GM19328 (cell line): ENCODE results near the gene SPG7.
"Not testable (repeated sequence)": the region's sequence is repeated elsewhere in the genome, so short reads cannot be mapped to it uniquely, and the experiment has no call there.

Experiments
- ATAC-seq: cut with Tn5 transposase; IDR thresholded peaks from one replicate; pipeline ENCODE4 v1.9.1; 2021; ENCODE audit warnings: mild to moderate bottlenecking, moderate library complexity; ENCODE audit not compliant: unreplicated experiment

Gene SPG7

DNA sequence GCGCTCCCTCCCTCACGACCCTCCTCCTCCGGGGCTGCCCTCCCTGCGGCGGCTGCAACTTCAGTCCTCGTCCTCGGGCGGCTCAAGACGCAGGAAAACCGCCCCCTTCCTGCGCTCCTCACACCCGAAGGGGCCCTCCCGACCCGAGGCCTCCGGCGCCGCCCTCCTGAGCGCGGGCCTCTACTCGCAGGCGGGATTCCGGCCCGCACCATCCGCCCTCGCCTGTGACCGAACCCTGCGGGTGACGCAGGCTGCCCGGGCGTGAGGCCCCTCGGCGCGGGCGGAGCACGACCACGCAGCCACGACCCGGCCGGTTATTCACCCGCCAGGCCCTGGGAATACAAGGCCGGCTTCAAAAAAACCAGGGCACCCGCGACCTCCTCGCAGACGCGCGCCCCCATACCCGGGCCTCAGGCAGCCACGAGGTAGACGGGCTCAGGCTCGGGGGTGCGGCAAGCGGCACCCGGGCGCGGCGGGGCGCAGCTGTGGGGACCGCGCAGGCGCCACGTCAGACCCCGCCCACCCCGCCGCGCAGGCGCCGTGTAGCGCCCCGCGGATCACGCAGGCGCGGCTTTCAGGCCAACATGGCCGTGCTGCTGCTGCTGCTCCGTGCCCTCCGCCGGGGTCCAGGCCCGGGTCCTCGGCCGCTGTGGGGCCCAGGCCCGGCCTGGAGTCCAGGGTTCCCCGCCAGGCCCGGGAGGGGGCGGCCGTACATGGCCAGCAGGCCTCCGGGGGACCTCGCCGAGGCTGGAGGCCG is at the start of gene SPG7:
Gene SPG7, plus strand, starts transcription at position 570 of the 757 bp plus-strand sequence. Its CDS starts 15 bp downstream, at position 585.
- peak; percentile 67 for ATAC-seq

DNA sequence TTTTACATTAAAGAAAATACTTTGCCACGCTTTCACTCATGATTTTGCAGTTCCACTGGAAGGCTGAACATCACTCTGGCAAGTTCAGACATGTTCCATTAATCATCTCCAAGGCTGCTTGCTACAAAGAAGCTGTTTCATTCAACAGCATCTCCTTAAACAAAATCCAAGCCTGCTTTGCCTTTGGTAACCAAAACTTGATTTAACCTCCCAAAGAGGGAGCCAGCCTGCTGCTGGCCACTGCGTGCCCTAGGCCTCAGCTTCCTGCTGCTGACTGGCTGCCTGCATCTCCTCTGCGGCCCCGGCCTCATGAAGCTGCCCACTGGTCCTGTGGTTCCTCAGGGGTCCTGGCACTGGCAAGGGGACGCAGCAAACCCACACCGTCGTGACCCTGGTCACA is 49.7 kb upstream of the SPG7 start:
- no peak for ATAC-seq

DNA sequence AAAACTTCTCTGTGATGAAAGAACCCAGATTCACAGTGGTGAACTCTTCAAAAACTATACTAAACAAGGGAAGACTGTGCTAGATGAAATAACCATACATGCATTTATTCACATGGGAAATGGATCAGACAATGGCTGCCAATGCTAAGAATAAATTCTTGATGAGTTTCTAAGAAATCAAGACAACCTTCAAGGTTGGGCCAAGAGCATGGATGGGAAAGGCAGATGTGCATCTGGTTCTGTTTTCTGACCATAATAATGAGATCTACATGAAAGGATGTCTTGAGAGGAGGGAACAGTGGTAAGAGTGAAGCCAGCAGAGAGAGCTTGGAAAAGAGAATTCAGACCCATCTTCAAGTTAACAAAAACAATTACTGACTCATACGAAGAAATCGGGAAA is 49.2 kb upstream of the SPG7 start:
- no peak for ATAC-seq

DNA sequence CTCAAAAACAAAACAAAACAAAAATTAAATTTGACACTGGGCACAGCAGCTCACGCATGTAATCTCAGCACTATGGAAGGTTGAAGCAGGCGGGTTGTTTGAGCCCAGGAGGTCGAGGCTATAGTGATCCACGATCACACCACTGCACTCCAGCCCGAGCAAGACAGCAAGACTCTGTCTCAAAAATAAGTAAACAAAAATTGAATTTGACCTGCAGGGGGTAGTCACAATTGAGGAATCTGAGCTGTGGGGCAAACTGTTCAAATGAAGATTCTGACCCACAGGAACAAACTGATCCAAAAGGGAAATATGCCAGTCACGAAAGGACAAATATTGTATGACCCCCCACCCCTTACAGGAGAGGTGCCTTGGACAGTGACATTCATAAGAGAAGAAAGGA is 47.6 kb upstream of the SPG7 start:
- no peak for ATAC-seq

DNA sequence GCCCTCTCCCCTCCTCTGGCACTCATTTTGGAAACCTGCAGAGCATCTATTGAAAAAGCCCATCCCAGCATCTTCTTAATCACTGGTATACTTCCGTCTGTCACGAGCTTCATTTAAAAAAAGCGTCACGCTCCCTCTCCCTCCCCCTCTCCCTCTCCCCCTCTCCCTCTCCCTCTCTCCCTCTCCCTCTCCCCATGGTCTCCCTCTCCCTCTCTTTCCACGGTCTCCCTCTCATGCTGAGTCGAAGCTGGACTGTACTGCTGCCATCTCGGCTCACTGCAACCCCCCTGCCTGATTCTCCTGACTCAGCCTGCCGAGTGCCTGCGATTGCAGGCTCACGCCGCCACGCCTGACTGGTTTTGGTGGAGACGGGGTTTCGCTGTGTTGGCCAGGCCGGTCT is 46.3 kb upstream of the SPG7 start:
- ATAC-seq = not testable (repeated sequence)

DNA sequence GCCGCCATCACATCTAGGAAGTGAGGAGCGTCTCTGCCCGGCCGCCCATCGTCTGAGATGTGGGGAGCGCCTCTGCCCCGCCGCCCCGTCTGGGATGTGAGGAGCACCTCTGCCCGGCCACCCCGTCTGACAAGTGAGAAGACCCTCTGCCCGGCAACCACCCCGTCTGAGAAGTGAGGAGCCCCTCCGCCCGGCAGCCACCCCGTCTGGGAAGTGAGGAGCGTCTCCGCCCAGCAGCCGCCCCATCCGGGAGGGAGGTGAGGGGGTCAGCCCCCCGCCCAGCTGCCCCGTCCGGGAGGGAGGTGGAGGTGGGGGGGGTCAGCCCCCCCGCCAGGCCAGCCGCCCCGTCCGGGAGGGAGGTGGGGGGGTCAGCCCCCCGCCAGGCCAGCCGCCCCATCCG is 45.6 kb upstream of the SPG7 start:
- not testable (repeated sequence) for ATAC-seq

DNA sequence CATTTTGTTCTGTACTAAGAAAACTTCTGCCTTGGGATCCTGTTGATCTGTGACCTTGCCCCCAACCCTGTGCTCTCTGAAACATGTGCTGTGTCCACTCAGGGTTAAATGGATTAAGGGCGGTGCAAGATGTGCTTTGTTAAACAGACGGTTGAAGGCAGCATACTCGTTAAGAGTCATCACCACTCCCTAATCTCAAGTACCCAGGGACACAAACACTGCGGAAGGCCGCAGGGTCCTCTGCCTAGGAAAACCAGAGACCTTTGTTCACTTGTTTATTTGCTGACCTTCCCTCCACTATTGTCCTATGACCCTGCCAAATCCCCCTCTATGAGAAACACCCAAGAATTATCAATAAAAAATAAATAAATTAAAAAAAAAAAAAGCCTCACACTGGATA is 44.9 kb upstream of the SPG7 start:
- not testable (repeated sequence) for ATAC-seq

DNA sequence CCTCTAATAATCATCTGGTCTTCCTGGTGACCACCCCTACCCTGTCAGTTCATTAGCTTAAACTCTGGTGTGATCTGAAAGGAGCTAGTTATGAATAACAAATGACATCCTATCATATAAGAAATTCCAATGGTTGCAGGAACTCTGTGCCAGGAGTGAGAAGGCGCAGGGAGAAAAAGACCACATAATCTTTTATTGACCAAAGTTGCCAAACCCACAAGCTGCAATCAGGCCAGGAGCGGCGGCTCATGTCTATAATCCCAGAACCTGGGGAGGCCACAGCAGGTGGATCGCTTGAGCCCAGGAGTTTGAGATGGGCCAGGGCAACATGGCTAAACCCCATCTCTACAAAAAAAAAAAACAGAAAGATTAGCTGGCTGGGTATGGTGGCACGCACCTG is 41.3 kb upstream of the SPG7 start:
- ATAC-seq = no peak

DNA sequence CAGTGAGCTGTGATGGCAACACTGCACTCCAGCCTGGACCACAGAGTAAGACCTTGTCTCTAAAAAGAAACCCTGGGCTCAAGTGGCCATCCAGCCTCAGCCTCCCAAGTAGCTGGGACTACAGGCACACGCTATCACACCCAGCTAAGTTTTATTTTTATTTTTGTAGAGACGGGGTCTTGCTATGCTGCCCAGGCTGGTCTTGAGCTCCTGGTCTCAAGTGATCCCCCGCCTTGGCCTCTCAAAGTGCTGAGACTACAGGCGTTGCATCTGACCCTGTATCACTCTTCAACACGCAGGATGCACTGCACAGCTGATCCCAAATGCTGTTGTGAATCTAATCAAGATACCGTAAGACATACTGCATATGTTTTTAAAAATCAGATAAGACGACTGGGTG is 40.8 kb upstream of the SPG7 start:
- no peak for ATAC-seq

DNA sequence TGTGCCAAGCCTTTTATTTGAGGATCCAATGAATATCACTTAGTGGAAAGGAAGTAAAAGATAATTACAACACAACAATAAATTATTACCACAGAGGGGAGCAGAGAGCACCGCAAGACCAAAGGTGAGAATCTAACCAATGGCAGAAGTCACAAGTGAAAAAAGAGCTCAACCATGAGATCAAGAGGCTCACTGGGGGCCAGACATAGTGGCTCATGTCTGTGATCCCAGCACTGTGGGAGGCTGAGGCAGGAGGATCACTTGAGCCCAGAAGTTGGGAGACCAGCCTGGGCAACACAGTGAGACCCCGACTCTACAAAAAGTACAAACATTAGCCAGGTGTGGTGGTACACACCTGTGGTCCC is 35.5 kb upstream of the SPG7 start:
- no peak for ATAC-seq

DNA sequence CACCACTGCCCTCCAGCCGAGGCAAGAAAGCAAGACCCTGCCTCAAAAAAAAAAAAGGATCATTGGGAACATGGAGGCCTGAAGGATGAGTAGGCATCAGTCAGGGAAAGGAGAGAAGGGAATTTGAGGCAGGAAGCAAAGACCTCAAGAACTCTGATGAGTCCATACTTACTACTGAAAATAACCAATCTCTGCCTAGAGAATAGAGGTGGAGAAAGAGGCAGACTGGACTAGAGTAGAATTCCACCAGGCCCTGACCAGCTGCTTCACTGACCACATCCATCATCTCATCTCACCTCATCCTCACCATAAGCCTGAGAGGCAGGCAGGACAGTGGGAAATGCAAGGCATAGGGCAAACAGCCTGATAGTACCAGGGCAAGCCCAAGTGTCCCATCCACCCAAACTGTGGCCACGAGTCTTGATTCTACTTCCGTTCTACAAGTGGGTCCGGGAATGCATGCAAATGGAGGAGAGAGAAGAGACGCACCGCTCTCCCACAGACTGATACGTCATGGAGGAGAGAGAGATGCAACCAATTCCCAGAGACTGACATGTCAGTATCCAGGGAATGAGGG is 35.0 kb upstream of the SPG7 start:
- ATAC-seq = no peak

DNA sequence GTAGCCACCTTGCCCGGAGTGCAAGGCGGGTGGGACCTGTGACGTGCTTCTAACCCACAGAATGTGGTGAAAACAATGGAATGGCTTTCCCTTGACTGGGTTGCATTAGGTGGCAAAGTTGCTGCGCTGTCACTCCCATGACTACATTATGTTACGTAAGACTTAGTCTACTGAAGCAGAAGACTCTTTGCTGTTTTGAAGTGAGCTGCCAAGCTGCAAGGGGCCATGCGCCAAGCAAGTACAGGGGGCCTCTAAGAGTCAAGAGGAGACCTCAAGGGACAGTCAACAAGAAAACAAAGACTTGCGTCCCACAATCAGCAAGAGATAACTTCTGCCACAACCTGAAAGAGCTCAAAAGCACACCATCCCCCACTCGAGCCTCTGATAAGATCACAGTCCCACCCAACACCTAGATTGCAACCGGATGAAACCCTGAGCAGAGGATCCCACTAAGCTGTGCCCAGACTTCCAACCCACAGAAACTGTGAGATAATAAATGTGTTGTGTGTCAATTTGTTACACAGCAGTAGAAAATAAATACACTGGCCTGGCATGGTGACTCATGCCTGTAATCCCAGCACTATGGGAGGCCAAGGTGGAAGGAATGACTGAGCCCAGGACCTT is 34.3 kb upstream of the SPG7 start:
- ATAC-seq = no peak

DNA sequence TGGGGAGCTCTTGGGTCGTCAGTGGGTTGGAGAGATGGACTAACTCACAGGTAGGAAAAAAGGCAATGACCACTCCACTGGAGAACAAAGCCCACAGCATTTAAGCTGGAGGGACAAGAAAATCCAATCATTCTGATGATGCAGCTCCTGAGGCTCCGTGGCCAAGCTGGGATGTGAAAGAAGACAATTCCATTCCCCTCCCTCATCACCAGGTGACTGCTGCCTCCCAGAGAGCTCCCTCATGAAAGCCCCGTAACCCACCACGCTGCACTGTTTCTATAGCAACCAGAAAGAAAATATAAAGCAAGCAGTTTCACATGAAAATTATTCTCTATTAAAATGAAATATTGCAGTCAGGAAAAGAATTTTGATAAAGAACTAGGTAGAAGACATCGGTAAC is 33.1 kb upstream of the SPG7 start:
- ATAC-seq = no peak

DNA sequence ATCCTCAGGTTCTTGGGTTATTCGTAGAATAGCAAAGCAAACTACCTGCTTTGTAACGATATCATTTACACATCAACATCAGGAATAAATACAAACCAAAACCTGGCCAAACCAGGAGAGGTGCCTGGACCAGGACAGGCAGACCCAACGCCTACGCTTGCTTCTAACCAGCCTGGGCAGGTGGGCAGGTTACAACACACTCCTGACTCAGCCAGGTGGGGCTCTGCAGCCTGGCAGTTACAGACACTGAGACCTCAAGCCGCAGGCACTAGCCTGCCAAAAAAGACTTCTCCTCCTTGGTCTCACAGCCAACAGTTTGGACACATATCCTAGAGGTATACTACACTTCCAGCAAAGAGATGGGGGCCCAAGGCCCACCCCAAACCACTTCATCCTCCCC is 31.8 kb upstream of the SPG7 start:
- no peak for ATAC-seq

DNA sequence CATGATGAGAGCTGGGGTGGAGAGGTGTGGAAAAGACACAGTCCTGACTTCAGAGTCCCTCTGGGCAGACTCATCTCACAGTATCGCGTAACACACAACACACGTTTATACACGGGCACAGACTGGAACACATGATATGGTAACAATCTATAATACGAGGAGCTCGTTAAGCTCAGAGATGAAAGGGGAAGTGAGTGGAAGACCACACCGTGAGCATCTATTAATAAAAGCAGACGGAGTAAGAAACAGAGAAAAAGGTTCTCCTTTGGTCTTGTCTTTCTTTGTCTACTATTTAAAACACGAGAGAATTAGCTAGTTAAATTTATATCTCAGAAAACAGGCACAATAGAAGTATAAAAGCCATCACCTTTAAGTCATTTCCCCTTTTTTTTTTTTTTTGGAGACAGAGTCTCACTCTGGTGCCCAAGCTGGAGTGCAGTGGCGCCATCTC is 31.4 kb upstream of the SPG7 start:
- no peak for ATAC-seq

DNA sequence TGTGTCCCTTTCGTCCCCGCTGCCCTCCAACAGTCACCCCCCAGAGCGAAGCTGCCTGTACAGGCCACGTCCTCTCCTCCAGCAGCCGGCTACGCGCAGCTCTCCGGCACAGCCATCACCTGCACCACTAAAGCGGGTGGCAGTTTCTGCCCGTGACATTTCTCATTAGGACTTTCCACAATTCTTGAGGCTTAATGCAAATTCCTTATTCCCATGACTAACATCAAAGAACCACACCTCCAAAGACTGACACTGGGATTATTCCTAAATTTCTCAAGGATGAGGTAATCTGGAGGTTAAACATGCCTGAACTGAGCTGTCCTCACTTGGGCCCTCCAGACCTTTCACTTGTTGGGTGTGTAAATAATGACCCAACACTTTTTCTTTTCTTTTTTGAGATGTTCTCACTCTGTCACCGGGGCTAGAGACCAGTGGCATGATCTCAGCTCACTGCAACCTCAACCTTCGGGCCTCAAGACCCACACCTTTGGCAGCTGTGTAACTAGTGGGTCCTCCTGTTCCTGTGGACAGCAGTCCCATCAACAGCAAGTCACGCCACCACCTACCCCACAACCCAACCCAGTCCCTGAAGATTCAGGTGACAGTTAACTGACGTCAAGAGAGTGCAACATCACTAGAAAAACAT is 29.5 kb upstream of the SPG7 start:
- no peak for ATAC-seq

DNA sequence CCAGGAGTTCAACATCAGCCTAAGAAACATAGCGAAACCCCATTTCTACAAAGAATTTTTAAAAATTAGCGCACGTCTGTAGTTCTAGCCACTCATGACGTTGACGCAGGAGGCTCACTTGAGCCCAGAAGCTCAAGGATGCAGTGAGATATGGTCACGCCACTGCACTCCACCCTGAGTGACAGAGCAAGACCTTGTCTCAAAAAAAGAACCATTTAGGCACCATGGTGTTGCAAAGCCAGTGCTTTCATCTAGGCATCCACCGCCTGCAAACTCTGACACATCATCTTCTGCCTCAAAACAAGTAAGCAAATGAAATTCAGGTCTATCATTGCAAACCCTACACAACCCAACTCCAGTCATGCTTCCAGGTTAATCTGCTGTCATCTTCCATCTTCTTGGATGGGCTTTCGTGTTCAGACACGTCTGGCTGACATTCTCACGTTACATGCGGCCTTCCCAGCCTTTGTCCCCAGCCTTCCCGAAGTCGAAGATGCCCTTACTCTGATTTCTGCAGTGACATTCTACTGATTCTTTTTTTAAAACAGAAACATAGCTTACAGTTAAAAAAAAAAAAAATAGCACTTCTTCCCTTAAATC is 26.7 kb upstream of the SPG7 start:
- ATAC-seq = no peak

DNA sequence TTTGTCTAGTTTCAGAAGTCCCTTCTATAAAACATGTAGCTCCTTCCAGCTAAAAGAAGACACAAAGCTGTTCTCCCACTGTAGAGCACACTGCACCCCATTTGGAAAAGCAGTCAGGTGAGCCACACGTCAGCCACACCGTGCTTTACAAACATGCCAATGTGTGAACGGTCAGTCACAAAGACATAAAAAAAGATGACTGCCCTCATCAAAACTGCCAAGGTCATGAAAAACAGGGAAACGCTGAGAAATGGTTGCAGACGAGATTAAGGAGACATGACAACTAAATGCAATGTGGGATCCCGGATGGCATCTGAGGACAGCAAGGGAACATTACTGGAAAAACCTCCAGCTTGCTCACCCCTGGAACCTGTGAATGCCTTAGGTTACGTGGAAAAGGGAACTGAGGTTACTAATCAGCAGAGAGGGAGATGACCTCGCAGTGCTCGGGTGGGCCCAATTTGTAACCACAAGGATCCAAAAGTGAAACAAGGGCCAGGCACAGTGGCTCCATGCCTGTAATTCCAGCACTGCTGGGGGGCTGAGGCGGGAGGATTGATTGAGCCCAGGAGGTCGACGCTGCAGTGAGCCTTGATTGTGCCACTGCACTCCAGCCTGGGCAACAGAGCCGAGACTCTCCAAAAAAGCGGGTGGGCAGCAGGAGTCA is 25.9 kb upstream of the SPG7 start:
- no peak for ATAC-seq

DNA sequence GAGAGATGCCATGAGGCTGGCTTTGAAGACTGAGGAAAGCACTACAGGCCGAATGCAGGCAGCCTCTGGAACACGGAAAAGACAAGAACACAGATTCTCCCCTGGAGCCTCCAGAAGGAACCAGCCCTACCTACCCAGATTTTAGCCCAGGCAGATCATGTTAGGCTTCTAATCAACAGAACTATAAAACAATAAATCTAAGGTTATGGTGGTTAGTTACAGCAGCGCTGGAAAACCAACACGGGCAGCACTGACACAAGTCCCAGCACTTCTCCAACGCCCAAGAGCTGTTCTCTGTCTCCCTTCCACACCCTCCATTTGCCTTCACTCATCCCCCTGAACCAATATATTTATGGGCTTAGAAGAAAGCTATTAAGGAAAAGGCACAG is 25.4 kb upstream of the SPG7 start:
- no peak for ATAC-seq

DNA sequence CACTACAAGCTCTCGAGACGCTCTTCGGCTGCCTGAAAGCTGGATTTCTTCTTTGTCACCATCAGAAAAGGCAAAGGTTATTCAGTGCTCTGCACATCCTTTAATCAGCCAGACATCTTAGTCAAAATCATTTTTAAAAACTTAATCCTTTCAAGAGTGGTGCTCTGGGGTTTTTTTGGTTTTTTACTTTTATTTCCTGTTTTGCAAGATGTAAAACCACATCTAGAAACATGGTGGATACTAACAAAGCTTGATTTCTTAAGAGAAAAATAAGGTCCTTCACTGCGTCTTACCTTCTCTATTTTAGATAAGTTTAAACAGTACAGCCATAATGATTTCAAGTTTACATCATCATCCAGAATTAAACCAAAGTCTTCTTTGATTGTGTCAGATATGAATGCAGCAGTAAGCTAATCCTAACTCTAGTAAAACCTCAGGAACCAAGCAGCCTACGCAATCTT is 24.1 kb upstream of the SPG7 start:
- no peak for ATAC-seq
